ENCODE data around the gene GPR37. TPM values are rescaled to one million over a fixed set of nuclear protein-coding genes. Genes with fewer than 3 reads are reported as not detected.

GPR37 gene
- polyA plus RNA-seq, 4 donors = 1.2 to 5.9 (median 1.9) TPM

DNA sequence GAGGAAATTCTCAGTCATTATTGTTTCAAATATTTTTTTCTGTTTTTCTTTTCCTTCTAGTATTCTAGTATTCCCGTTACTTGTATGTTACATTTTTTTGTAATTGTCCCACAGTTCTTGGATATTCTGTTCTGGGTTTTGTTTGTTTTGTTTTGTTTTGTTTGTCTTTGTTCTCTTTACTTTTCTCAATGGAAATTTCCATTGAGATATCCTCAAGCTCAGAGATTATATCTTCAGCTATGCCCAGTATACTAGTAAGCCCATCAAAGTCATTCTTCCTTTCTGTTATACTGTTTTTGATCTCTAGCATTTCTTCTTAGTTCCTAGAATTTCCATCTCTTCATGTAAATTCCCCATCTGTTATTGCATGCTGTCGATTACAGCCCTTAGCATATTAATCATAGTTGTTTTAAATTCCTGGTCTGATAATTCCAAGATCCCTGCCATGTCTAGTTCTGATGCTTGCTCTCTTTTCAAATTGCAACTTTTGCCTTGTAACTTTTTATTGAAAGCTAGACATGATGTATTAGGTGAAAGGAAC lies 27.8 kb downstream of the GPR37 start:
- no peak for DNase-seq (ENCODE audit: low read depth in 4 of 4, low spot score in 3 of 4)

DNA sequence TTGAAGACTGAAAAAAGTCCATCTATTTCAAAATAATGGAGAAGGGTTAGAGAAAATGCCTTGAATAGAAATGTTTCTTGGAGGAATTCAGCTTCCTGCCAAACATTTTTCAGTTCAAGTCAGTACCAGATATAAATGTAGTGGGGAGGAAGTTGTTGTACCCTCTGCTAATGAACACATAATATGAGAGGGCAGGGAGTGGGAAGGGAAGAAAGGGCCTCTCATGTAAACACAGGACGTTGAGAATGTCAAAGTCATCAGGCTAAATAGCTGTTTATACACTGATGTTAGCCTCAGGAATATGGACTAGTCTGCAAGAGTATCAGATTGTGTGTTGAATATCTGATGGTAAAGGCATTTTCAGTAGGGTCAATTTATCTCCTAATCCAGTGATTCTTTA lies 37.0 kb downstream of the GPR37 start:
- DNase-seq (ENCODE audit: low read depth in 4 of 4, low spot score in 3 of 4) = no peak

DNA sequence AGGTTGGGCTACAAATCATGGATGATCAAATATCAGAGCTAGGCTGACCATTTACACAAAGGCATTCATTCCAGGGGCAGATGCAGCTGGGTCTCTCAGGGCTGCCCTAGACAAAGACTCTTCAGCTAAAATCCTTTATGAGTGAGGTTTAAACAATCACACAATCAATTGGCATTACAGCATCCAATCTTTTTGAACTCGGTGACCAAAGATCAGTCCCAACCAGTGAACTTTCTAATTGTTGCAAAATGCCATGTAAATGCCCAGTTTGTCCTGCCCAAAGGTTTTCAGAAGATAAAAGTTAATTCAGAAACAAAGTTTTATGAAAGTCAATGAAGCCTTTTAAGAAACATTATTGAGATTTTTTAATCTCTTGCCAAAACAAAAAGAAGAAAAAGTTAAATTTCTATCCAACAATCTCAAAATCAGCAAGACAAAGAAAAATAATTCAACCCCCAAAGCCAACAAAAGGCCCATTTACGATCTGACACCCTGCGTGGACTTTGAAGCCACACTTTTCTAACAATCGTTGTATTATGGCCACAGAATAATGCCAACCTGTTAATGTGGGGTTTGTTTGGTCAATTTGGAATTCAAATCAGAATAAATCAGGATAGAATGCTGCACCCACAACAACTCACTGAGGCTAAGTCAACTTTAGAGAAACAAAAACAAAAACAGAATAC lies 40.9 kb downstream of the GPR37 start:
- DNase-seq (ENCODE audit: low read depth in 4 of 4, low spot score in 3 of 4) = no peak

DNA sequence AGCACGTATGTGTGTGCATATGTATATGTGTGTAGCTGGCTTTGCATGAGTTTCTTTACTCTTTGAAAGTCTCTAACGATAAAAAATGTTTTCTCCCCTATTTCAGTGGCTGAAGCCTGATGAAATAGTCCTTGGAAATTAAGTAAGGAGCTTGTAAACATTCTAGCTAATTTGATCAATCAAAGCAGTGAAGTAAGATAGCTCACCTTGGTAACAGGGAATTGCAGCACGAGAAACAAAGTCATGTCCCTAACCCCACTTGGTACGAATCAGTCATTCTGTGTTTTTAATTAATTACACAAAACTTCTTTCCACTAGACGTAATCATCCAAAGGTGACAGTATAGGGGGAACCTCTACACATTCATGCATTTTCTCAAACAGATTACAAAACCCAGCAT lies 41.5 kb downstream of the GPR37 start:
- DNase-seq (ENCODE audit: low read depth in 4 of 4, low spot score in 3 of 4) = no peak

DNA sequence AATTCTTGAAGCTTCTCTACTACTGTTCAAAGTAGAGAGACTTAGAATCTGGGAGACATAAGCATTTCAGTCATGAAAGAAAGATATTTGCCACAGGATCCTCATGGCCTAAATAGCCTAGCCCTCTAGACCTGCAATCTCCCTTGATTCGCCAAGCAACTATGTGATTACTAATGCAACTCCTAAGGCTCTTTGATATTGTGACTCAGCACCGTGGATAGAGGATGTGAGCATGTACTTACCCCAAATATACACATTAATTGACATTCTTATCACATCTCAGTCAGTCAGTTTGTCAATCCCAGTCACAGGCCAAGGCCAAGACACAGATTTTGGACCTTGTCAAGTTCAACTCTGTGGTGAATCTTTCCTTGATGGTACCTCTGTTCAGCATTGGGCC lies 42.6 kb downstream of the GPR37 start:
- DNase-seq (ENCODE audit: low read depth in 4 of 4, low spot score in 3 of 4) = no peak

DNA sequence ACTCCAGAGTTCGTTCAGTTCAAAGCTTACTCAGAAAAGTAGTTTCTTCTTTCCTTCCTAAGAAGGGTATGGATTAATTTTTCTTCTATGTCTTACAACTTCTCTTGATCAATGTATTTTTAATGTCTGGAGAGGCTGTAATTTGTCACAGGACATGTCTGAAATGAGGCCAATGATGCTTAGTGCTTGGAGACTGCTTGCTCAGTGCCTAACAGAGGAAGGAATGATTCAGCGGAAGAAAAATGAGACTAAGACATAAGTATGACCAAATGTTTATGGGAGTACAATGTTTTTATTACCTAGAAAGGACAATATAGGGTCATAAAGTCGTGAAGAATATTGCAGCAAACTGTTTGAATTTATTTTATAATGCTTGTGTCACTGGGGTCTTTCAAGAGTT lies 43.3 kb downstream of the GPR37 start:
- no peak for DNase-seq (ENCODE audit: low read depth in 4 of 4, low spot score in 3 of 4)

DNA sequence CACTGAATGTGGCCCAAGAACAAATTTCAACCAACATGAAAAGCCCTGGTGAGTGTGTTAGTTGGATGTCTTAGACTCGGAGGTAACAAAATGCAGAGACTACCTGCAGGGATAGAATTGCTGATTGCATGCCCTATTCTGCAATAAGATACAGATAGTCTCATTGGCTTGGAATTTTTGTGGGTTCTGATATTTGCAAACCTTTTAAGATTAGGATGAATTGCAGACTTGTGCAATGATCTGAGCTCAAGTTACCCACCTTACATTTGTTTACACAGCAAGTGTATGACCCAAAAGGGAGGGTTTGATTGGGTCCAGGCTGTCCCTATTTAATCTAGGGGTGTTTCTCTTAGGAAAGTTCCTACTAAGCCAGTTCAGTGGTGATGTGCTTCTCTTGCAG lies 45.4 kb downstream of the GPR37 start:
- DNase-seq (ENCODE audit: low read depth in 4 of 4, low spot score in 3 of 4) = no peak

DNA sequence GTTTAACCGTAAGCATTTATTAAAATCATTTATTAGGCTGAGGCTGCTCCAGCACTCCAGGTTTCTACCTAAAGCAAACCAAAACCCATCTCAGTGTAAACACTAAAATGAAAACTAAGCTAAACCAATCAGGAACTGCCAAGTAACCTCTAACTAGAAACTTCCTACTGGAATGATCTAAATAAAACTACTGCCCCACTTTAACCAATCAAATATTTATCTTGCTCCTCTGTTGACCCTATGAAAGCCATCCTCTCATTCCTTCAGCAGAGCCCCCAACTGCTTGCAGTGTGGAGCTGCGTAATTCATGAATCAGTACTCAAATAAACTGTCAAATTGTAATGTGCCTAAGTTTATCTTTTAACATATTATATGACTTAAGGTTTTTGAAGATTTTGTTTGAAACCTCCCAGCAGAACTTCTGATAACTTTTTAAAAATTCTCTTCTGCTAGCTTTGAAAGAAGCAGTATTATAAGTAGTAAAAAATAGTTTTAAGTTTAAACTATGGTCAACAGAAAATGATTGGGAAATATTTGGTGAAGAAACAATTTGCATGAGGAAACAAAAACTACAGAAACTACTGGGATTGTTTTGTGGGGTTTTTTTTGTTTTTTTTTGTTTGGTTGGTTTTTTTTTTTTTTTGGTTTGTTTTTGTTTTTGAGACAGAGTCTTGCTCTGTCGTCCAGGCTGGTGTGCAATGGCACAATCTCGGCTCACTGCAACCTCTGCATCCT lies 47.4 kb downstream of the GPR37 start:
- no peak for DNase-seq (ENCODE audit: low read depth in 4 of 4, low spot score in 3 of 4)

DNA sequence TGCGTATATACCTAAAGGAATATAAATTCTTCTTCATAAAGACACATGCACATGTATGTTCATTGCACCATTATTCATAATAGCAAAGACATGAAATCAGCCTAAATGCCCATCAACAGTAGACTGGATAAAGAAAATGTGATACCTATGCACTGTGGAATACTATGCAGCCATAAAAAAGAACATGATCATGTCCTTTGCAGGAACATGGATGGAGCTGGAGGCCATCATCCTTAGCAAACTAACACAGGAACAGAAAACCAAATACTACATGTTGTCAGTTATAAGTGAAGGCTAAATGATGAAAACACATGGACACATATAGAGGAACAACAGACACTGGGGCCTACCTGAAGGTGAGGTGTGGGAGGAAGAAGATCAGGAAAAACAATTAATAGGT lies 48.7 kb downstream of the GPR37 start:
- DNase-seq (ENCODE audit: low read depth in 4 of 4, low spot score in 3 of 4) = no peak

DNA sequence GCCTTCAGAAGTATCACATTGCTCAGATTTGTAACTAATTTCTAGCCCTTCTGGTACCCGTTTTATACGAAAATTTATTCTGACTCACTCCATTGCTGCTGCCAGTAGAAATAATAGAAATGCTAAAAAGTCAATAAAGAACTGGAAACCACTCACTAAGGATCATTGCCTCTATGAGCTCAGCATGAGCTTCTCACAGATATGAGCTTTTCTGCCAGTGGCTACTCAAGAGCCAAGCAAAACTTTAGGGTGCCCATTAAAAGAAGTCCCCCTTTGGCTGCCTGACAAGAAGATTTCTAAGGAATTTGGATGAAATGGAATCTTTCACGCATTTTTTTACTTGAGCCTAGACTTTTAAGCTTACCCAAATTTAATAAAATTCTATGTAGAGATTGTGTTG lies 52.5 kb downstream of the GPR37 start:
- DNase-seq (ENCODE audit: low read depth in 4 of 4, low spot score in 3 of 4) = no peak

DNA sequence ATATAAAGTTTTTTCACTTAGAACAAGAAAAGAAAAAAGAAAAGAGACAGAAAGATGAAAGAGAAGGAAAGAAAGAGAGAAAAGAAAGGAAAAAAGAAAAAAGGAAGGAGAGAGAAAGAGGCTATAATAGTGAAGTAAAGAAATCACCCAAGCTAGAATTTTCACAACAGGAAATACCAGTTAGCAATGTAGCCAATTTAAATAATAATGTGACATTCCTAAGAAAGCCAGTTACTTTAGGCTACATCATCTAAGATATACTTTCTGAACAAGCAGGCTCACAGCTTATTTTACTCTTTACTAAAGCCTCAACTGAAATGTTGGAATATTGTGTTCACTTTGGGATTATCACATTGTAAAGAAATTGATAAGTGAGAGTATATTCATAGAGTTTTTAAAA lies 53.6 kb downstream of the GPR37 start:
- DNase-seq (ENCODE audit: low read depth in 4 of 4, low spot score in 3 of 4) = no peak

DNA sequence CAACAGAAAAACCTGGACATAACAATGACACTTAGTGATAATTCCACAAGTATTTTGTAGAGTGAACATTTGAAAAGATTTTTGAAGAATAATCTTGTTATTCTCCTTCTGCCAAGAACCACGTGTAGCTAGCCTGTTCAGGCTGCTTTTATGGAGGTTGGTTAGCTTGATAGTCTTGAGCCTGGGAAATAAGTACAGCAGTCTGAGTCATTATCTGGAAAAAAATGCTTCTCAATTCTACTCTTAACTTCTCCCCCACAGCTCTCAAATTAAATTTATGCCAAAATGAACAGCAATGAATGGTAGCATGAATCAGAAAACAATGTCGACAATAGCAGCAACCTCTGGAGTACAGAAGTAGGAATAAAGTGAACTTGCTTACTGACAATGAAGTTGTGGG lies 63.2 kb downstream of the GPR37 start:
- DNase-seq (ENCODE audit: low read depth in 4 of 4, low spot score in 3 of 4) = no peak

DNA sequence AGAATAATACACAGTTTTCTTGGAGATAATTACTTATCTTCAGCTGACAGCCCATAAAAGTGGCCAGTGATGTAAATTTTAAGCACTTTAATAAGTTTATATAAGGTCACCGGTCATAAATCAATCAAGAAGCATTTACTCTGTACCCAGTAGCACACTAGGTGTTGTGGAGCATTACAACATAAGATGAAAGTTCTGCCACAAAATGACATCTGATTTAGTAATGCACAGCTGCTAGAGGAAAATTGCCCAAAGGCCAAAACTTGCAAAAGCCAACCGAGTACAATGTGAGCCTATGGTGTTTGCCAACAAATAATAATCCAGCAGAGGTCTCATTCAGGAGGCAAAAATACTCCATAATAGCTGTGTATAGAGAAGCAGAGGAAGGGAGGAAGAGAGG lies 63.6 kb downstream of the GPR37 start:
- DNase-seq (ENCODE audit: low read depth in 4 of 4, low spot score in 3 of 4) = no peak

DNA sequence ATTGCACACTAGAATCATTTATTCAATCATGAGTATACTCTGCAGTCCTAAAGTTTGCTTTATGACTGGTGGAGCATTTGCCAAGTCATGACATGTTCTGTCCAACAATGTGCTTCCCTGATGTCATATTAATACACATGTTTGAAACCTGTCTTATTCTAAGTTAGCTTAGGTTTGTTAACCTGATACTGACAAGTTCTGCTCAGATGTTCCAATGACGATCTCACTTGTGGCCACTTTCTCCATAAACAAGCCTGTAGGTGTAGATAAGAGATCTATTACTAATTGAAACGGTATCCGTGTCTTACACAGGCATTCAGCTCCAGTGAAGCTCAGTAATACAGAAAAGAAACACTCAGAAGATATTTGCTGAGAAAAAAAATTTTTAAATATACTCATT lies 64.9 kb downstream of the GPR37 start:
- no peak for DNase-seq (ENCODE audit: low read depth in 4 of 4, low spot score in 3 of 4)

DNA sequence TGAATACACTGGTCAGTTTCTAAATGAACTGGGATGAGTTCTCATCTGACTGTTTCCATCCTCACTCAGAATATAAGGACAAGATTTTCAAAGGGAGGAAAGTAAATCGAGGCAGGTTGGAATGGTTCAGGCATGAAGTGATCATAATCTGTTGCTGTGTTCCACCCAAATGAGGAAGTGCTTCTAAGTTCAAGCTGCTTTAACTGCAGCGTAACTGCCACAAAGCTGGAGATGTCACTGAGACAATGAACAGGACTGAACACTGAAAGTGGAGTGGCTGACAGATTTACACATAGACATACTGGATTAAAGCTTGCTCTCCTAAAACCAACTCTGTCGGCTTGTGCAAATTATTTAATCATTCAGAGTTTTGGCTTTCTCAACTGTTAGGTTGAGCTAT lies 66.6 kb downstream of the GPR37 start:
- DNase-seq (ENCODE audit: low read depth in 4 of 4, low spot score in 3 of 4) = no peak

DNA sequence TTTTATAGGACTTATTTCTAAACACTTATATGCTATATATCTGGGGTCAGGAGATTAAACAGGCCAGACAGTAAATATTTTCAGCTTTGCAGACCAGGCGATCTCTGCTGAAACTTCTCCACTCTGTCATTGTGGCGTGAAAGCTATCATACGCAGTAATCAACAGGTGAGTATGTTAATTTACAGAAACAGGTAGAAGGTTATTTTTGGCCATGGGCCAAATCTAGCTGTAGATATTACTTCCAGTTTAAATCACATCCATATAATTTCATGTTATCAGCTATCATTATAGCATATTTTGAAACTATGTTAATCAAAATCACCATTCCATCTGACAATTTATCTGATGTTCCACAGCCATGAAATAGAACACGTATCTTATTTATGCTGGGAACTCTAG lies 67.8 kb downstream of the GPR37 start:
- DNase-seq (ENCODE audit: low read depth in 4 of 4, low spot score in 3 of 4) = no peak

Other genes starting within 250 kb of the GPR37 start
- gene POT1, start 164.0 kb upstream of the GPR37 start, polyA plus RNA-seq (ENCODE audit: insufficient read length in 4 of 4) = 10 to 100 TPM; 32.8 to 53.3 (median 43.1) TPM